Liver (tissue), 9 donors: ENCODE measurements around the gene TNC. TPM values are rescaled to one million over a fixed set of nuclear protein-coding genes. Genes with fewer than 3 reads are reported as not detected.

Experiments used
- DNase-seq: peaks from one replicate; pipeline ENCODE4 v3.0.0-alpha.2; 2017; ENCODE audit warnings: low spot score
- H3K27ac ChIP-seq, 2 donors: one replicate each; pipeline ENCODE4 v1.7.0; 2013; ENCODE audit warnings: inconsistent platforms in 2 of 2, low read length in 2 of 2, control low read depth in 1 of 2, low read depth in 1 of 2, mild to moderate bottlenecking in 1 of 2
- H3K27me3 ChIP-seq, 4 donors: one replicate each; pipeline versions ENCODE4 v1.6.1 to v1.7.0; 2013; ENCODE audit warnings: low read length in 3 of 4, inconsistent platforms in 1 of 4, mild to moderate bottlenecking in 1 of 4, moderate library complexity in 1 of 4; ENCODE audit not compliant: control insufficient read depth in 4 of 4, insufficient read depth in 4 of 4
- H3K36me3 ChIP-seq, 4 donors: one replicate each; pipeline versions ENCODE4 v1.6.1 to v1.7.0; 2013; ENCODE audit warnings: low read length in 3 of 4, mild to moderate bottlenecking in 3 of 4, low read depth in 1 of 4, moderate library complexity in 1 of 4; ENCODE audit not compliant: control insufficient read depth in 4 of 4, insufficient read depth in 3 of 4
- H3K4me1 ChIP-seq, 4 donors: one replicate each; pipeline versions ENCODE4 v1.6.1 to v1.7.0; 2013; ENCODE audit warnings: low read length in 3 of 4, mild to moderate bottlenecking in 3 of 4, moderate library complexity in 1 of 4; ENCODE audit not compliant: control insufficient read depth in 4 of 4, insufficient read depth in 4 of 4
- H3K4me3 ChIP-seq, 3 donors: one replicate each; pipeline versions ENCODE4 v1.6.1 to v1.7.0; 2013; ENCODE audit warnings: low read length in 3 of 3, control low read depth in 1 of 3, low read depth in 1 of 3, mild to moderate bottlenecking in 1 of 3
- H3K9ac ChIP-seq, 2 donors: one replicate each; pipeline ENCODE4 v1.7.0; 2013; ENCODE audit warnings: low read length in 2 of 2, mild to moderate bottlenecking in 2 of 2, moderate library complexity in 2 of 2, control low read depth in 1 of 2, low read depth in 1 of 2
- H3K9me3 ChIP-seq, 4 donors: one replicate each; pipeline versions ENCODE4 v1.6.1 to v1.7.0; 2013; ENCODE audit warnings: low read length in 3 of 4; ENCODE audit not compliant: control insufficient read depth in 4 of 4
- ATF3 ChIP-seq: IDR thresholded peaks from 2 replicates; pipeline ENCODE4 v1.6.1; 2016; ENCODE audit warnings: antibody characterized with exemption
- CTCF ChIP-seq: fragments of 150-350 bp; IDR thresholded peaks from 2 replicates; pipeline ENCODE4 v1.5.1; 2017; ENCODE audit warnings: improper control_type of control experiment, low read depth, low read length; ENCODE audit not compliant: missing input control
- FOXA1 ChIP-seq: IDR thresholded peaks from 2 replicates; pipeline ENCODE4 v1.6.1; 2016; ENCODE audit warnings: antibody characterized with exemption
- GABPA ChIP-seq, 2 donors: IDR thresholded peaks in 1 of 2; conservative IDR thresholded peaks in 1 of 2; 2 replicates each; pipeline ENCODE4 v1.6.1; 2016; ENCODE audit warnings: antibody characterized with exemption in 2 of 2, mild to moderate bottlenecking in 1 of 2, moderate library complexity in 1 of 2
- HNF4A ChIP-seq, 2 donors: conservative IDR thresholded peaks; 2 replicates each; pipeline ENCODE4 v1.6.1; 2016; ENCODE audit warnings: antibody characterized with exemption in 2 of 2, mild to moderate bottlenecking in 2 of 2
- HNF4G ChIP-seq: IDR thresholded peaks from 2 replicates; pipeline ENCODE4 v1.6.1; 2016; ENCODE audit warnings: antibody characterized with exemption
- JUND ChIP-seq, 2 donors: IDR thresholded peaks; 2 replicates each; pipeline ENCODE4 v1.6.1; 2016; ENCODE audit warnings: antibody characterized with exemption in 2 of 2
- MAX ChIP-seq: IDR thresholded peaks from 2 replicates; pipeline ENCODE4 v1.6.1; 2016; ENCODE audit warnings: antibody characterized with exemption
- RAD21 ChIP-seq, 2 donors: IDR thresholded peaks; 2 replicates each; pipeline ENCODE4 v1.6.1; 2016; ENCODE audit warnings: antibody characterized with exemption in 2 of 2, mild to moderate bottlenecking in 2 of 2
- REST ChIP-seq: IDR thresholded peaks from 2 replicates; pipeline ENCODE4 v1.6.1; 2016; ENCODE audit warnings: antibody characterized with exemption, mild to moderate bottlenecking
- RXRA ChIP-seq, 2 donors: IDR thresholded peaks; 2 replicates each; pipeline ENCODE4 v1.6.1; 2017 to 2018; ENCODE audit warnings: antibody characterized with exemption in 2 of 2, mild to moderate bottlenecking in 1 of 2
- SP1 ChIP-seq: IDR thresholded peaks from 2 replicates; pipeline ENCODE4 v1.6.1; 2018; ENCODE audit warnings: antibody characterized with exemption, mild to moderate bottlenecking
- TAF1 ChIP-seq: conservative IDR thresholded peaks from 2 replicates; pipeline ENCODE4 v1.6.1; 2016; ENCODE audit warnings: antibody characterized with exemption, mild to moderate bottlenecking
- YY1 ChIP-seq: IDR thresholded peaks from 2 replicates; pipeline ENCODE4 v1.6.1; 2016; ENCODE audit warnings: antibody characterized with exemption, mild to moderate bottlenecking
- ZBTB33 ChIP-seq: IDR thresholded peaks from 2 replicates; pipeline ENCODE4 v1.6.1; 2016; ENCODE audit warnings: antibody characterized with exemption
- WGBS: extraction: QIAGEN DNeasy Blood & Tissue Kit; methylation state at CpG from one replicate; pipeline ENCODE4 v1.1.7; 2013; 5-methylcytosine and 5-hydroxymethylcytosine counted together
- polyA plus RNA-seq, 2 donors: library from polyadenylated mRNA; stranded (reverse) in 1 of 2; unstranded in 1 of 2; fragments of 200-250 nt in 1 of 2; fragments of >200 nt in 1 of 2; fragmentation: Nextera tagmentation in 1 of 2; extraction: Ambion mirVana in 1 of 2; gene quantifications; one replicate each; pipeline versions ENCODE4 v1.2.1 to v1.2.3, GENCODE V29; 2013 to 2015
- total RNA-seq, 2 donors: library from RNA; depleted of rRNA; stranded (reverse); fragments of >200 nt; gene quantifications; one replicate each; pipeline ENCODE4 v1.2.3, GENCODE V29; 2014
- donor health status: healthy.
- donor health status: healthy.
- donor health status: healthy.
- donor health status: healthy.
- donor health status: healthy.

Gene TNC
- total and polyA plus RNA-seq, 4 donors: 0.19 to 6.3 (median 1.8) TPM

- Histone ChIP-seq H3K9me3 (no peaks in the 10 kb centered on the region), H3K4me1 (no peaks in the 10 kb centered on the region), H3K9ac (no peak overlapping the region), H3K36me3 (no peaks in the 10 kb centered on the region), H3K27me3 (peaks cover 0 to 8% (median 0%) of the 10 kb centered on the region in 4 donors), H3K4me3 (no peak overlapping the region), H3K27ac (no peak overlapping the region)
- WGBS: 67% methylated on average over 1 of the region's 1 CpG
- DNase-seq: no peak
- TF ChIP-seq FOXA1 (no peak), ATF3 (no peak), YY1 (no peak), RXRA (IDR thresholded peaks at IDR 0.05) (no peak), SP1 (no peak), HNF4A (conservative IDR thresholded peaks at IDR 0.05) (no peak), HNF4G (no peak), MAX (no peak), JUND (IDR thresholded peaks at IDR 0.05) (no peak)
These were observed 43.5 kb upstream of the TNC start for GRCh38 chr9:115161446-115161845.

GRCh38 chr9:115158661-115159481 is 40.9 kb upstream of the TNC start:
- 79% methylated on average over 8 of the region's 8 CpGs for WGBS
- Histone ChIP-seq H3K36me3 (no peaks in the 10 kb centered on the region), H3K9ac (no peak overlapping the region), H3K27me3 (peaks cover 0 to 5% (median 0%) of the 10 kb centered on the region in 4 donors), H3K4me1 (no peaks in the 10 kb centered on the region), H3K4me3 (no peak overlapping the region), H3K27ac (no peak overlapping the region), H3K9me3 (no peaks in the 10 kb centered on the region)
- DNase-seq: no peak
- TF ChIP-seq REST (no peak), YY1 (no peak), ZBTB33 (no peak), MAX (no peak), TAF1 (no peak), JUND (IDR thresholded peaks at IDR 0.05) (no peak), FOXA1 (no peak), GABPA (IDR thresholded peaks at IDR 0.05 in 1 of 2, conservative IDR thresholded peaks at IDR 0.05 in 1 of 2) (no peak), SP1 (no peak), CTCF (no peak), RAD21 (IDR thresholded peaks at IDR 0.05) (no peak)
